Stomach (tissue), 9 donors: ENCODE results near the gene RBM14. TPM values are rescaled to one million over a fixed set of nuclear protein-coding genes. Genes with fewer than 3 reads are reported as not detected.

Source experiments
- DNase-seq, 2 donors: peaks; one replicate each; pipeline versions ENCODE4 v3.0.0 to v3.0.0-alpha.2; 2013 to 2019
- H3K27ac ChIP-seq, 5 donors: fragments of 200-600 bp in 4 of 5; sonication (generic) in 4 of 5; one replicate each; pipeline ENCODE4 v1.5.1; 2013 to 2019; ENCODE audit warnings: mild to moderate bottlenecking in 1 of 5, moderate library complexity in 1 of 5
- H3K27me3 ChIP-seq, 3 donors: fragments of 200-600 bp; sonication (generic); one replicate each; pipeline ENCODE4 v1.5.1; 2017 to 2019; ENCODE audit warnings: mixed run types in 1 of 3
- H3K36me3 ChIP-seq, 4 donors: fragments of 200-600 bp; sonication (generic); 1 replicate in 3 of 4; 2 replicates in 1 of 4; pipeline ENCODE4 v1.5.1; 2016 to 2019
- H3K4me1 ChIP-seq, 4 donors: fragments of 200-600 bp; sonication (generic); one replicate each; pipeline ENCODE4 v1.5.1; 2016 to 2019
- H3K4me3 ChIP-seq, 4 donors: fragments of 200-600 bp; sonication (generic) in 3 of 4; one replicate each; pipeline ENCODE4 v1.5.1; 2016 to 2019; ENCODE audit warnings: mild to moderate bottlenecking in 1 of 4
- H3K9me3 ChIP-seq, 4 donors: fragments of 200-600 bp; sonication (generic); one replicate each; pipeline ENCODE4 v1.5.1; 2016 to 2019
- CTCF ChIP-seq, 7 experiments: fragments of 450-650 bp in 4 of 7; fragments of 200-600 bp in 3 of 7; sonication (generic) in 3 of 7; IDR thresholded peaks; one replicate each; pipeline ENCODE4 v1.5.1; 2016 to 2019; ENCODE audit warnings: antibody characterized with exemption in 7 of 7, control low read depth in 2 of 7, mild to moderate bottlenecking in 1 of 7
- EP300 ChIP-seq: sonication (generic); formaldehyde crosslinking; IDR thresholded peaks from one replicate; pipeline ENCODE4 v1.6.1; 2017; ENCODE audit warnings: antibody characterized with exemption
- POLR2A ChIP-seq, 4 donors: fragments of 450-650 bp; IDR thresholded peaks; one replicate each; pipeline ENCODE4 v1.6.1; 2016; ENCODE audit warnings: antibody characterized with exemption in 4 of 4, control low read depth in 2 of 4, mild to moderate bottlenecking in 1 of 4, moderate library complexity in 1 of 4
- POLR2AphosphoS5 ChIP-seq, 3 donors: sonication (generic); formaldehyde crosslinking; IDR thresholded peaks; one replicate each; pipeline ENCODE4 v1.6.1; 2016; ENCODE audit warnings: antibody characterized with exemption in 3 of 3
- WGBS, 5 donors: extraction: QIAGEN DNeasy Blood & Tissue Kit in 3 of 5; methylation state at CpG; one replicate each; pipeline versions ENCODE4 v1.1.5 to v1.1.7; 2013 to 2018; 5-methylcytosine and 5-hydroxymethylcytosine counted together
- intact Hi-C: fragments of 100-400 bp; cut with DNase I; formaldehyde crosslinking; loops from one replicate; pipeline ENCODE4 v1.15.1; 2023; ENCODE audit warnings: low total_unique reads
- polyA plus RNA-seq, 3 donors: library from polyadenylated mRNA; stranded (reverse); fragments of 200-250 nt; gene quantifications; one replicate each; pipeline ENCODE4 v1.2.3, GENCODE V29; 2013
- total RNA-seq, 5 donors: library from RNA; depleted of rRNA; stranded (reverse); fragments of >200 nt; gene quantifications; one replicate each; pipeline versions ENCODE4 v1.1.0 to v1.2.3, GENCODE V29; 2014 to 2016
- donor health status: healthy with polysubstance abuse.
- donor health status: Bipolar disorder and iron deficiency.
- donor health status: healthy.

RBM14 gene
- total and polyA plus RNA-seq, 8 donors, result 9.9 to 233 (median 34.0) TPM

- 93 to 96% (median 94%) methylated on average over 23 to 26 of the region's 26 CpGs for WGBS, 5 donors
- H3K27ac ChIP-seq, result peak overlapping the region in 2 of 5 donors; percentile 1 to 98
- H3K9me3 ChIP-seq, result no peaks in the 10 kb centered on the region
- no peak overlapping the region for H3K4me3 ChIP-seq
- no peak for DNase-seq
- intact Hi-C loops, result no loop called here
- peaks cover 42 to 69% (median 57%) of the 10 kb centered on the region in 4 donors for H3K4me1 ChIP-seq
- peaks cover 54 to 79% (median 71%) of the 10 kb centered on the region in 4 donors for H3K36me3 ChIP-seq
- TF ChIP-seq POLR2A (IDR thresholded peaks at IDR 0.05), result no peak
- no peak for TF ChIP-seq CTCF (IDR thresholded peaks at IDR 0.05)
- no peak for TF ChIP-seq POLR2AphosphoS5 (IDR thresholded peaks at IDR 0.05)
- TF ChIP-seq EP300, result no peak
- H3K27me3 ChIP-seq, result no peaks in the 10 kb centered on the region
Observed at GRCh38 chr11:66625041-66625751, 8.8 kb downstream of the RBM14 start.

- H3K27me3 ChIP-seq, result no peaks in the 10 kb centered on the region
- no peak overlapping the region for H3K4me3 ChIP-seq
- peaks cover 54 to 84% (median 76%) of the 10 kb centered on the region in 4 donors for H3K36me3 ChIP-seq
- no peak for DNase-seq
- 83 to 92% (median 89%) methylated on average over 9 of the region's 9 CpGs for WGBS, 5 donors
- no peak for TF ChIP-seq POLR2AphosphoS5 (IDR thresholded peaks at IDR 0.05)
- no peak for TF ChIP-seq EP300
- TF ChIP-seq CTCF (IDR thresholded peaks at IDR 0.05), result no peak
- TF ChIP-seq POLR2A (IDR thresholded peaks at IDR 0.05), result no peak
- intact Hi-C loops, result no loop called here
- H3K9me3 ChIP-seq, result no peaks in the 10 kb centered on the region
- peaks cover 37 to 63% (median 53%) of the 10 kb centered on the region in 4 donors for H3K4me1 ChIP-seq
- peak overlapping the region in 2 of 5 donors; percentile 1 to 98 for H3K27ac ChIP-seq
Observed at GRCh38 chr11:66625752-66626149, 9.3 kb downstream of the RBM14 start.

GRCh38 chr11:66626382-66626781, 10.0 kb downstream of the RBM14 start:
- H3K4me3 ChIP-seq, result no peak overlapping the region
- no peaks in the 10 kb centered on the region for H3K9me3 ChIP-seq
- H3K36me3 ChIP-seq, result peaks cover 54 to 84% (median 78%) of the 10 kb centered on the region in 4 donors
- H3K27me3 ChIP-seq, result no peaks in the 10 kb centered on the region
- TF ChIP-seq CTCF (IDR thresholded peaks at IDR 0.05) (no peak), EP300 (no peak), POLR2AphosphoS5 (IDR thresholded peaks at IDR 0.05) (no peak), POLR2A (IDR thresholded peaks at IDR 0.05) (no peak)
- DNase-seq, result no peak
- intact Hi-C loops, result no loop called here
- no peak overlapping the region for H3K27ac ChIP-seq
- 94 to 97% (median 95%) methylated on average over 25 of the region's 25 CpGs for WGBS, 5 donors
- H3K4me1 ChIP-seq, result peaks cover 30 to 60% (median 50%) of the 10 kb centered on the region in 4 donors

- no peak overlapping the region for H3K27ac ChIP-seq
- 80 to 92% (median 86%) methylated on average over 7 of the region's 7 CpGs for WGBS, 5 donors
- H3K36me3 ChIP-seq, result peaks cover 54 to 84% (median 78%) of the 10 kb centered on the region in 4 donors
Observed at GRCh38 chr11:66626926-66627325, 10.5 kb downstream of the RBM14 start.

More at GRCh38 chr11:66626926-66627325, 10.5 kb downstream of the RBM14 start:
- H3K27me3 ChIP-seq, result no peaks in the 10 kb centered on the region
- intact Hi-C loops, result no loop called here
- TF ChIP-seq EP300, result no peak
- no peak overlapping the region for H3K4me3 ChIP-seq
- H3K9me3 ChIP-seq, result no peaks in the 10 kb centered on the region
- peaks cover 25 to 59% (median 45%) of the 10 kb centered on the region in 4 donors for H3K4me1 ChIP-seq
- DNase-seq, result no peak
